K562 (cell line): ENCODE measurements around the gene CHRM1. TPM values are rescaled to one million over a fixed set of nuclear protein-coding genes. Genes with fewer than 3 reads are reported as not detected.

ENCODE experiments used
- ARID2 ChIP-seq: fragments of 450-650 bp; IDR thresholded peaks from 2 replicates; pipeline ENCODE4 v1.6.1; 2017; ENCODE audit warnings: antibody characterized with exemption, mild to moderate bottlenecking
- CC2D1A ChIP-seq: fragments of 450-650 bp; IDR thresholded peaks from 2 replicates; pipeline ENCODE4 v1.6.1; 2017; ENCODE audit warnings: mild to moderate bottlenecking
- CTBP1 ChIP-seq: fragments of 450-650 bp; IDR thresholded peaks from 2 replicates; pipeline ENCODE4 v1.6.1; 2016; ENCODE audit warnings: borderline replicate concordance
- EGR1 ChIP-seq: fragments of 450-650 bp; conservative IDR thresholded peaks from 2 replicates; pipeline ENCODE4 v1.6.1; 2017; ENCODE audit warnings: mild to moderate bottlenecking
- EZH2 ChIP-seq: IDR thresholded peaks from 2 replicates; pipeline ENCODE4 v1.6.1; 2012; ENCODE audit warnings: low read depth, mild to moderate bottlenecking, inconsistent platforms, low read length, borderline replicate concordance
- MYC ChIP-seq, 2 experiments: fragments of 250-450 bp in 1 of 2; sonication (Bioruptor Pico) in 1 of 2; IDR thresholded peaks; 2 replicates each; pipeline versions ENCODE4 v1.5.1 to v1.6.1; 2012 to 2021; ENCODE audit warnings: low read depth in 2 of 2, borderline replicate concordance in 1 of 2, improper control_type of control experiment in 1 of 2, low read length in 1 of 2, mild to moderate bottlenecking in 1 of 2, moderate library complexity in 1 of 2
- MYNN ChIP-seq, 2 experiments: sonication (generic); formaldehyde crosslinking in 1 of 2; IDR thresholded peaks; 2 replicates each; pipeline versions ENCODE4 v1.5.0 to v1.6.1; 2016 to 2020; ENCODE audit warnings: antibody characterized with exemption in 1 of 2, missing genetic modification reagents in 1 of 2
- NRF1 ChIP-seq, 2 experiments: fragments of 450-650 bp; IDR thresholded peaks in 1 of 2; conservative IDR thresholded peaks in 1 of 2; 2 replicates each; pipeline ENCODE4 v1.6.1; 2014; ENCODE audit warnings: mild to moderate bottlenecking in 2 of 2
- RB1 ChIP-seq: fragments of 450-650 bp; IDR thresholded peaks from 2 replicates; pipeline ENCODE4 v1.6.1; 2017; ENCODE audit warnings: low read depth, mild to moderate bottlenecking
- RFX5 ChIP-seq: IDR thresholded peaks from 2 replicates; pipeline ENCODE4 v1.6.1; 2011; ENCODE audit warnings: low read depth, mild to moderate bottlenecking, improper control_type of control experiment, low read length
- SMARCA4 ChIP-seq: fragments of 450-650 bp; IDR thresholded peaks from 2 replicates; pipeline ENCODE4 v1.6.1; 2016
- SRSF7 ChIP-seq: fragments of 200-400 bp; formaldehyde crosslinking; optimal IDR thresholded peaks from 2 replicates; pipeline ENCODE3; 2017; ENCODE audit warnings: mild to moderate bottlenecking, low read depth, low read length
- TAL1 ChIP-seq: fragments of 450-650 bp; IDR thresholded peaks from 2 replicates; pipeline ENCODE4 v1.6.1; 2016; ENCODE audit warnings: mild to moderate bottlenecking
- TCF3 ChIP-seq: sonication (generic); formaldehyde crosslinking; IDR thresholded peaks from 2 replicates; pipeline ENCODE4 v1.4.0; 2020; ENCODE audit warnings: mild to moderate bottlenecking, missing genetic modification reagents
- YY1 ChIP-seq, 3 experiments: IDR thresholded peaks; 2 replicates each; pipeline ENCODE4 v1.6.1; 2011; ENCODE audit warnings: low read length in 2 of 3, mild to moderate bottlenecking in 2 of 3, moderate library complexity in 2 of 3, borderline replicate concordance in 1 of 3, control low read depth in 1 of 3, low read depth in 1 of 3; ENCODE audit not compliant: insufficient read depth in 3 of 3, insufficient replicate concordance in 2 of 3, control insufficient read depth in 1 of 3, insufficient read length in 1 of 3; ENCODE audit errors: extremely low read depth in 1 of 3
- ZFP36 ChIP-seq: fragments of 150-350 bp; IDR thresholded peaks from 2 replicates; pipeline ENCODE4 v1.6.1; 2018; ENCODE audit warnings: low read length, low read depth; ENCODE audit not compliant: partially characterized antibody
- ZNF184 ChIP-seq: sonication (generic); formaldehyde crosslinking; IDR thresholded peaks from 2 replicates; pipeline ENCODE4 v1.5.0; 2020; ENCODE audit warnings: missing genetic modification reagents
- ZNF75A ChIP-seq: fragments of 450-650 bp; formaldehyde crosslinking; IDR thresholded peaks from 2 replicates; pipeline ENCODE4 v1.4.0; 2020; ENCODE audit warnings: mild to moderate bottlenecking
- polyA plus RNA-seq, 8 experiments: library from polyadenylated mRNA; depleted of rRNA in 4 of 8; stranded (reverse) in 5 of 8; unstranded in 3 of 8; fragments of >200 nt; fragmentation: Nextera tagmentation in 2 of 8; fragmentation: Illumina TruSeq in 1 of 8; extraction: Ambion mirVana in 2 of 8; extraction: Trizol in 1 of 8; gene quantifications; 2 replicates each; pipeline versions ENCODE4 v1.2.1 to v1.2.3, GENCODE V29; 2011 to 2014; ENCODE audit warnings: inconsistent platforms in 1 of 8, missing spikeins in 1 of 8
- total RNA-seq, 7 experiments: library from RNA; depleted of rRNA in 6 of 7; stranded (reverse); fragments of >200 nt in 6 of 7; fragmentation: Illumina TruSeq in 2 of 7; extraction: Trizol in 2 of 7; gene quantifications; 2 replicates each; pipeline versions ENCODE4 v1.2.1 to v1.2.3, GENCODE V29; 2011 to 2021; ENCODE audit warnings: low replicate concordance in 1 of 7
- TF ChIP-seq, protein P1 (sequence below): sonication (generic); formaldehyde crosslinking; IDR thresholded peaks from 2 replicates; pipeline ENCODE4 v1.8.1; 2023; ENCODE audit warnings: mild to moderate bottlenecking, missing genetic modification reagents
- TF ChIP-seq, protein P2 (sequence below): fragments of 450-650 bp; formaldehyde crosslinking; IDR thresholded peaks from 2 replicates; pipeline ENCODE4 v1.4.0; 2020; ENCODE audit warnings: mild to moderate bottlenecking, moderate library complexity
- TF ChIP-seq, protein P3 (sequence below): fragments of 450-650 bp; IDR thresholded peaks from 2 replicates; pipeline ENCODE4 v1.6.1; 2018; ENCODE audit not compliant: partially characterized antibody

The CHRM1 gene
- total and polyA plus RNA-seq, 9 of the 15 experiments (the other 6 are each of a cell fraction or from before 2014, with no cell fraction given), result not detected

DNA sequence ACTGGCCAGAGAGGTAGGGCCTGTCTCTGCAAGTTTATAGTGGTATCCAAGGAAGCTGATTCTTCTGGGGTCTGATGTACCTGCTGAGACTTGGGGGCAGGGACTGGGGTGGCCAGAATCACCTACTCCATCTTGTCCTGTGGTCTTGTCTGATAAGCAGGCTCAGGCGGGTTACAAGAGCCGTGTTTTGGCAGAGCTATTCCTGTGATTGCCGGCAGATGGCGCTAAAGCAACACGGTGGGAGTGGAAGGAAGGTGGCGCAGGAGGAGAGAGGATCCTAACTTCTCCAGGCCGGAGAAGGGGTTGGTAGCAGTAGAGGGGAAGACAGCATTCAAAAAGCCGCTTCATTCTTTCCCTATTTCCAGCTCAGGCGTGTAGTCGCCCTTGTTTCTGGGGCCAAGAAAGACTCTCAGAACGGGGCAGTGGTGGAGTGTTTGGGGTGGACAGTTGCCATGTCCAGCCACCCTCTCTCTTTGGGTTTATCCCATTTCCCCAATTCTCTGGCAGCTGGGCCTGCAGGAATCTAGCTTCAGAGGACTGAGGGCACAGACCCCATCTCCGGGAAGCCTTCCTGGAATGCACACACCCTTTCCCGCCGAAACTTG is 15.1 kb downstream of the CHRM1 start (continued):
- TF ChIP-seq, protein P1, sequence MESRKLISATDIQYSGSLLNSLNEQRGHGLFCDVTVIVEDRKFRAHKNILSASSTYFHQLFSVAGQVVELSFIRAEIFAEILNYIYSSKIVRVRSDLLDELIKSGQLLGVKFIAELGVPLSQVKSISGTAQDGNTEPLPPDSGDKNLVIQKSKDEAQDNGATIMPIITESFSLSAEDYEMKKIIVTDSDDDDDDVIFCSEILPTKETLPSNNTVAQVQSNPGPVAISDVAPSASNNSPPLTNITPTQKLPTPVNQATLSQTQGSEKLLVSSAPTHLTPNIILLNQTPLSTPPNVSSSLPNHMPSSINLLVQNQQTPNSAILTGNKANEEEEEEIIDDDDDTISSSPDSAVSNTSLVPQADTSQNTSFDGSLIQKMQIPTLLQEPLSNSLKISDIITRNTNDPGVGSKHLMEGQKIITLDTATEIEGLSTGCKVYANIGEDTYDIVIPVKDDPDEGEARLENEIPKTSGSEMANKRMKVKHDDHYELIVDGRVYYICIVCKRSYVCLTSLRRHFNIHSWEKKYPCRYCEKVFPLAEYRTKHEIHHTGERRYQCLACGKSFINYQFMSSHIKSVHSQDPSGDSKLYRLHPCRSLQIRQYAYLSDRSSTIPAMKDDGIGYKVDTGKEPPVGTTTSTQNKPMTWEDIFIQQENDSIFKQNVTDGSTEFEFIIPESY (CRISPR knock-in tag), result no peak
- TF ChIP-seq MYC (IDR thresholded peaks at IDR 0.05; ENCODE audit: low read depth, low read length) (0 out of 2 replicates have a peak, but pooled peaks have one; percentile 23), MYC (CRISPR knock-in tag; IDR thresholded peaks at IDR 0.05; ENCODE audit: borderline replicate concordance, low read depth) (no peak), RFX5 (no peak), NRF1 (conservative IDR thresholded peaks at IDR 0.05 in 1 of 2, IDR thresholded peaks at IDR 0.05 in 1 of 2) (0 out of 4 replicates have a peak, but pooled peaks have one; percentile 18 to 27), ZNF75A (CRISPR knock-in tag) (no peak), CC2D1A (peak; percentile 85), MYNN (IDR thresholded peaks at IDR 0.05) (peak; percentile 55; the same call in 1 of the 2 replicates), MYNN (CRISPR knock-in tag; IDR thresholded peaks at IDR 0.05) (no peak), ZNF184 (no peak), EZH2 (no peak), SMARCA4 (0 out of 2 replicates have a peak, but pooled peaks have one; percentile 51), TCF3 (CRISPR knock-in tag) (peak; percentile 63; the same call in 1 of the 2 replicates), YY1 (IDR thresholded peaks at IDR 0.05; ENCODE audit: borderline replicate concordance in 1 of 3, control insufficient read depth in 1 of 3, extremely low read depth in 1 of 3, insufficient read depth in 3 of 3, insufficient read length in 1 of 3, insufficient replicate concordance in 2 of 3, low read depth in 1 of 3, low read length in 2 of 3) (peak in 1 of 3 experiments; percentile 58), ARID2 (peak; percentile 82), CTBP1 (peak; percentile 62; the same call in 1 of the 2 replicates), SRSF7 (no peak), ZFP36 (no peak), TAL1 (peak; percentile 59; the same call in 1 of the 2 replicates), RB1 (peak; percentile 36; the same call in 1 of the 2 replicates), EGR1 (no peak)
- TF ChIP-seq, protein P2, sequence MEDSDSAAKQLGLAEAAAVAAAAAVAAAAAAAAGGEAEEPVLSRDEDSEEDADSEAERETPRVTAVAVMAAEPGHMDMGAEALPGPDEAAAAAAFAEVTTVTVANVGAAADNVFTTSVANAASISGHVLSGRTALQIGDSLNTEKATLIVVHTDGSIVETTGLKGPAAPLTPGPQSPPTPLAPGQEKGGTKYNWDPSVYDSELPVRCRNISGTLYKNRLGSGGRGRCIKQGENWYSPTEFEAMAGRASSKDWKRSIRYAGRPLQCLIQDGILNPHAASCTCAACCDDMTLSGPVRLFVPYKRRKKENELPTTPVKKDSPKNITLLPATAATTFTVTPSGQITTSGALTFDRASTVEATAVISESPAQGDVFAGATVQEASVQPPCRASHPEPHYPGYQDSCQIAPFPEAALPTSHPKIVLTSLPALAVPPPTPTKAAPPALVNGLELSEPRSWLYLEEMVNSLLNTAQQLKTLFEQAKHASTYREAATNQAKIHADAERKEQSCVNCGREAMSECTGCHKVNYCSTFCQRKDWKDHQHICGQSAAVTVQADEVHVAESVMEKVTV (CRISPR knock-in tag), result peak; percentile 86
- TF ChIP-seq, protein P3, sequence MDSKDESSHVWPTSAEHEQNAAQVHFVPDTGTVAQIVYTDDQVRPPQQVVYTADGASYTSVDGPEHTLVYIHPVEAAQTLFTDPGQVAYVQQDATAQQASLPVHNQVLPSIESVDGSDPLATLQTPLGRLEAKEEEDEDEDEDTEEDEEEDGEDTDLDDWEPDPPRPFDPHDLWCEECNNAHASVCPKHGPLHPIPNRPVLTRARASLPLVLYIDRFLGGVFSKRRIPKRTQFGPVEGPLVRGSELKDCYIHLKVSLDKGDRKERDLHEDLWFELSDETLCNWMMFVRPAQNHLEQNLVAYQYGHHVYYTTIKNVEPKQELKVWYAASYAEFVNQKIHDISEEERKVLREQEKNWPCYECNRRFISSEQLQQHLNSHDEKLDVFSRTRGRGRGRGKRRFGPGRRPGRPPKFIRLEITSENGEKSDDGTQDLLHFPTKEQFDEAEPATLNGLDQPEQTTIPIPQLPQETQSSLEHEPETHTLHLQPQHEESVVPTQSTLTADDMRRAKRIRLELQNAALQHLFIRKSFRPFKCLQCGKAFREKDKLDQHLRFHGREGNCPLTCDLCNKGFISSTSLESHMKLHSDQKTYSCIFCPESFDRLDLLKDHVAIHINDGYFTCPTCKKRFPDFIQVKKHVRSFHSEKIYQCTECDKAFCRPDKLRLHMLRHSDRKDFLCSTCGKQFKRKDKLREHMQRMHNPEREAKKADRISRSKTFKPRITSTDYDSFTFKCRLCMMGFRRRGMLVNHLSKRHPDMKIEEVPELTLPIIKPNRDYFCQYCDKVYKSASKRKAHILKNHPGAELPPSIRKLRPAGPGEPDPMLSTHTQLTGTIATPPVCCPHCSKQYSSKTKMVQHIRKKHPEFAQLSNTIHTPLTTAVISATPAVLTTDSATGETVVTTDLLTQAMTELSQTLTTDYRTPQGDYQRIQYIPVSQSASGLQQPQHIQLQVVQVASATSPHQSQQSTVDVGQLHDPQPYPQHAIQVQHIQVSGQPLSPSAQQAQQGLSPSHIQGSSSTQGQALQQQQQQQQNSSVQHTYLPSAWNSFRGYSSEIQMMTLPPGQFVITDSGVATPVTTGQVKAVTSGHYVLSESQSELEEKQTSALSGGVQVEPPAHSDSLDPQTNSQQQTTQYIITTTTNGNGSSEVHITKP, result peak; percentile 24
